C4-2B (cell line): ENCODE data around the gene TMEM183A.

ENCODE experiments used
- H3K27ac ChIP-seq: fragments of 450-650 bp; 2 replicates; pipeline ENCODE4 v1.5.1; 2017
- ZFX ChIP-seq: fragments of 450-650 bp; IDR thresholded peaks from 2 replicates; pipeline ENCODE4 v1.6.1; 2017
- TF ChIP-seq, protein P1 (sequence below): fragments of 450-650 bp; conservative IDR thresholded peaks from 2 replicates; pipeline ENCODE4 v1.5.1; 2017; ENCODE audit warnings: mild to moderate bottlenecking

The TMEM183A gene

DNA sequence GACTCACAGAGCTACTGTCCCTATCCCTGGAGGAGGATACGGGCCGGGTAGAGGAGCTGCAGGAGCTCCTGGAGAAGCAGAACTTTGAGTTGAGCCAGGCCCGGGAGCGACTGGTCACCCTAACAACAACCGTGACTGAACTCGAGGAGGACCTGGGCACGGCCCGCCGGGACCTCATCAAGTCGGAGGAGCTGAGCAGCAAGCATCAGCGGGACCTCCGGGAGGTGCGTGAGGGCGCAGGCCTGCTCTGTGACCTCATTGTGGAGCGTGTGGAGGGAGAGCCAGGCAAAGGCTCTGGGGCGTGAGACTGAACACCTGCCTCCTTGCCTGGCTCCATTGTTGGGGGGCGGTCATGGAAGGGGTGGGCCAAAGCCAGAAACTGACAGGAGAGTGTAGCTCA is 38.2 kb downstream of the TMEM183A start:
- H3K27ac ChIP-seq = no peak overlapping the region
- TF ChIP-seq, protein P1, sequence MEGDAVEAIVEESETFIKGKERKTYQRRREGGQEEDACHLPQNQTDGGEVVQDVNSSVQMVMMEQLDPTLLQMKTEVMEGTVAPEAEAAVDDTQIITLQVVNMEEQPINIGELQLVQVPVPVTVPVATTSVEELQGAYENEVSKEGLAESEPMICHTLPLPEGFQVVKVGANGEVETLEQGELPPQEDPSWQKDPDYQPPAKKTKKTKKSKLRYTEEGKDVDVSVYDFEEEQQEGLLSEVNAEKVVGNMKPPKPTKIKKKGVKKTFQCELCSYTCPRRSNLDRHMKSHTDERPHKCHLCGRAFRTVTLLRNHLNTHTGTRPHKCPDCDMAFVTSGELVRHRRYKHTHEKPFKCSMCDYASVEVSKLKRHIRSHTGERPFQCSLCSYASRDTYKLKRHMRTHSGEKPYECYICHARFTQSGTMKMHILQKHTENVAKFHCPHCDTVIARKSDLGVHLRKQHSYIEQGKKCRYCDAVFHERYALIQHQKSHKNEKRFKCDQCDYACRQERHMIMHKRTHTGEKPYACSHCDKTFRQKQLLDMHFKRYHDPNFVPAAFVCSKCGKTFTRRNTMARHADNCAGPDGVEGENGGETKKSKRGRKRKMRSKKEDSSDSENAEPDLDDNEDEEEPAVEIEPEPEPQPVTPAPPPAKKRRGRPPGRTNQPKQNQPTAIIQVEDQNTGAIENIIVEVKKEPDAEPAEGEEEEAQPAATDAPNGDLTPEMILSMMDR = no peak
- no peak for TF ChIP-seq ZFX

DNA sequence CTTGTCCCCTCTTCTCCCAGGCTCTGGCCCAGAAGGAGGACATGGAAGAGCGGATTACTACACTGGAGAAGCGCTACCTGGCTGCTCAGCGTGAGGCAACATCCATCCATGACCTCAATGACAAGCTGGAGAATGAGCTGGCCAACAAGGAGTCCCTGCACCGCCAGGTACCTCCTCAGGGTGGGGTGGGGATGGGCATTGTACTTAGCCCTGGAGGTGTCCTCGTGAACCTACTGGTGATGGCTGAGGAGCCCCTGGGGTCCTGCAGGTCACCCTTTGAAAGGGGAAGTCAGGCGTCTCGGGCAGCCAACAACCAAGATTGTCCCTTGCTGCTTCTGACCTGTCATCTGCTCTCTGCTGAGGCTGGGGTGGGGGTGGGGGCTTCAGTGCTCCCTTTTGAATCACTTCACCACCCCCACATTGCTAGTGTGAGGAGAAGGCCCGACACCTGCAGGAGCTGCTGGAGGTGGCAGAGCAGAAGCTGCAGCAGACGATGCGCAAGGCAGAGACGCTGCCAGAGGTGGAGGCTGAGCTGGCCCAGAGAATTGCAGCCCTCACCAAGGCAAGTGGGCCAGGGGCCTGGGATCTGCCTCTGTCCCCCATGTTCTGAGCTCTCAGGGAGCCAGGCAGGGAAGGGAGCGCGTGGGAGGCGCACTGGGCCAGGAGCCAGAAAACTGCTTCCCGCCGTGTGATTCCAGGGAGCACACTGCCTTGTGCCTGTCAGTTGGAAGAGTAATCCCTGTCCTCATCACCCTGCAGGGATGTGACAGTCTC is 38.8 kb downstream of the TMEM183A start:
- H3K27ac ChIP-seq = no peak overlapping the region

DNA sequence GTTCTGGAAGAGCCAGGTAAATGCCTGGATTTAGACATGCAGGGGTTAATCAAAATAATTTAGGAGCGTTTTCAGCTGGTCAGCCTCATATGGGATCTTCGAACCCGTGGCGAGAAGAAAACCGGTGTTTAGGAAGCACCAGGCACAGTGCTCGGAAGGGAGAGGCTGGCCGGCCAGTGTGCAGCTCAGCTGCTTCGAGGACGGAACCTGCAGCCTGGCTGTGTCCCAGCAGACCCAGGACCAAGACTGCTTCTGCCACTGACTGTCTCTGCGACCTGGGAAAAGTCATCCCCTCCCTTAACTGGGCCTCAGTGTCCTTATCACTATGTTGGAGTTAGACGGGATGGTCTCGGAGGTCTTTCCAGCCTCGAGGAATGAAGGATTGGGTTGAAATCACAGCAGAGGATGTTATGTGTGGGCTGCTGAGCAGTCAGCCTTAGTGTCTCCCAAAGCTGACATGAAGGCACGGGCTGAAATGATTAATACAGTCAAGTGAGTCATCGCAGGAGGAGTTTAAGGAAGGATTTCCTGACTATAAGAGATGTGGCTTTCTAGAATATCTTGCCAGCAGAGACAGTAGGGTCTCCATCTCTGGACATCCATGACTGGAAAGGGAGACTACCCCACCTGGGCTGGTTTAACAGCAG is 39.9 kb downstream of the TMEM183A start:
- TF ChIP-seq, protein P1 = no peak
- TF ChIP-seq ZFX = no peak
- H3K27ac ChIP-seq = no peak overlapping the region

More for the DNA sequence above, 38.8 kb downstream of the TMEM183A start:
- TF ChIP-seq, protein P1 = no peak
- TF ChIP-seq ZFX = no peak

DNA sequence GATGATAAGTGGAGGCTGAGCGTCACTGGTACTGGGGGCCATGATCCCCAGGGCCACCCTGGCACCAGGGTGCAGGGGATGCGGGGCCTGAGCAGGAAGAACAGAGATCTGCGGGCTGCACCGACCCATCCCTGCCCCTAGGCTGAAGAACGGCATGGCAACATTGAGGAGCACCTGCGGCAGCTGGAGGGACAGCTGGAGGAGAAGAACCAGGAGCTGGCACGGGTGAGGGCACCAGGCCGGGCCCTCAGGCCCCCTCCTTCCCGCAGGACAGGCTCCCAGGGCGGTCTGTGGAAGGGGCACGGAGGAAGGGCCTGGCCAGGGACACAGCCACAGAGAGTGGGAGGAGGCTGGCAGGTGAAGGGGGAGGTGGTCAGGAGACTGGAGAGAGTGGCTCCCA is 40.9 kb downstream of the TMEM183A start:
- TF ChIP-seq ZFX = no peak
- TF ChIP-seq, protein P1 = no peak

DNA sequence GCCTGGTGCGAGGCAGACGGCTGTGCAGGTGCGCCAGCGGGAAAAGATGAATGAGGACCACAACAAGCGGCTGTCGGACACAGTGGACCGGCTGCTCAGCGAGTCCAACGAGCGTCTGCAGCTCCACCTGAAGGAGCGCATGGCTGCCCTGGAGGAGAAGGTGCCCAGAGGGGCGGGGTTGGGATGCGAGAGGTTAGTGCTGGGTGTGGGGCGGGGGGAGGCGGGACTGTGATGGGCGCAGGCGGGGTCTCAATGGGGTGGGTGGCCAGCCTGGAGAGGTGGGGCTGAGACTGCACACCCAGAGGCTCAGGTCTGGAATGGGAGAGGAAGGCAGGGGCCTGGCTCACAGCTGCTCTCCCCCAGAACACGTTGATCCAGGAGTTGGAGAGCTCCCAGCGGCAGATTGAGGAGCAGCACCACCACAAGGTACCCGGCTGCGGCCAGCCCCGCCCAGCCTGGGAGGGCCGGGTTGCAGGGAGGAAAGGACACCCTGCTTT is 41.4 kb downstream of the TMEM183A start:
- TF ChIP-seq, protein P1 = no peak
- no peak for TF ChIP-seq ZFX
- H3K27ac ChIP-seq = no peak overlapping the region

More for the DNA sequence above, 40.9 kb downstream of the TMEM183A start:
- H3K27ac ChIP-seq = no peak overlapping the region

DNA sequence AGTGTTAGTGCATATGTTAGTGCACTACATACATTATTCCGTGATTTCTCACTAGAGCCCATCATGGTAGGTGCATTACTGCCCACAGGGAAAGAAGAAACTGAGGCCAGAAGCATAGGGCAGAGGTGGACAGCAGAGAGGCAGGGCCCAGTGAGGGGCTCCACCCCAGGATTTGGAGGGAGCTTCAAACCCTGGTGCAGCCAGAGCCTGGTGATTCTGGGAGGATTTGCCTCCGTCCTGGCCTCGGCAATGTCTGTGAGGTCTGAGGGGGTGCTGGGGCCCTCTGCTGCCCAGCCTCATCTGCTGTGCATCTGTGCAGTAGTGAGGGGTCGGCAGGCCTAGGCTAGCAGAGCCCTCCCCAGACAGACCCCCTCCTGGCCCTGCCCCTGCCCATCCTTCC is 41.9 kb downstream of the TMEM183A start:
- no peak for TF ChIP-seq ZFX
- TF ChIP-seq, protein P1 = no peak
- H3K27ac ChIP-seq = no peak overlapping the region

DNA sequence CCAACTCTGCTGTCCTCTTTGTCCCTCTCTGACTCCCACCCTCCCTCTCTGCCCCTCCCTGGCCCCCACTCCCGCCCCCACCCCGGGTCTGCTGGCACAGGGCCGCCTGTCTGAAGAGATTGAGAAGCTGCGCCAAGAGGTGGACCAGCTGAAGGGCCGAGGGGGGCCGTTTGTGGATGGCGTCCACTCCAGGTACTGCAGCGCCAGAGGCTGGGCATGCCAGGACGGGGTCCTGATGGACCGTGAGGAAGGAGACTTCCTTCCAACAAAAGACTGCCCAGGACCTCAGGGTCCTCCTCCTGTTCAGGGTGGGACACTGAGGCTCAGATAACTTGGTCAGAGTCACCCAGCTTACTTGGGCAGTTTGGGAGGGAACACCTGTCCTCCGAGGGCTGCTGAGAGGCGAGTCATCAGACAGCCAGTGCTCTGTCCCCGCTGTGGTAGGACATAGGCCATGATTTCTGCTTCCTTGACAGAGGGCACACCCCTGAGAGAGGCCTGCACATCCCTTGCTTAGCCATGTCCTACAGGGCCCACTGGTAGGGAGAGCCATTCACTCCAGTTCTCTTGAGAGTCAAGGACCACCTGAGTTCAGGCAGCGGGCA is 42.5 kb downstream of the TMEM183A start:
- H3K27ac ChIP-seq = no peak overlapping the region
- TF ChIP-seq, protein P1 = no peak
- no peak for TF ChIP-seq ZFX
